Measurements from ENCODE around the gene MFRP.

Gene MFRP

DNA sequence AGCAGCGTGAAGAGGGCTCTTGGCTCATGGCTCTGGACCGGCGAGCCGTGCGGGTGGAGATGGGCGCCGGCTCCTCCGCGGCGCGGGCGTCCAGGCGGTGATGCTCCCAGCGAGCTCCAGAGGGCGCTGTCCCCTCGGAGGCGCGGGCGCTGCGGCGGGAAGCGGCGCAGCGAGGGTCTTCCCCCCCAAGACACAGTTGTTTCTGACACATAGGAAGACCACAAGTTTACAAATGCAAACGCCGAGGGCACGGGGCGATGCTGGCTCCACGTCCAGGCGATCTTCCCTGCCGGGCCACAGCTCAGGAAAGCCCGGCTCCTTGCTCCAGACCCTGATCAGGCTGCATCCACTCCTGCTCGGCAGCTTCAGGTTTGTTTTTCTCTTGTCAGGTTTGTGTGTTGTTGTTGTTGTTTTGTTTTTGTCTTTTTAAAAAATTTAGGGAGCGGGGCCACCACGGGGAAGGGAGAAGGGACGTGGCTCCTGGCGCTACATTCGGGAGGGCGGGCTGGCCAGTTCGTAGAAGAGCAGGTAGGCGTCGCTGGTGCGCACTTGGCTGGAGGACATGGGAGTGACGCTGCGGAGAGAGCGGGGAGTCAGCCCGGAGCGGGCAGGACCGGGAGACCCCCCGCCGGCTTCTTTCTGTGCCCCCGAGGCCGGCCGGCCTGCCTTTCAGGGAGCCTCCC lies 10.0 kb upstream of the MFRP start:
- peak; percentile 91 for DNase-seq (ENCODE audit: low spot score)
- in situ Hi-C loops (cut with MboI; ENCODE audit: low pct_unique_long_range_greater_than_20kb, low sequenced_read_pairs, unreplicated experiment), result loop anchor here (10.0 kb wide), 1 partner anchor 118 kb away; no protein-coding TSS in a partner anchor
- TF ChIP-seq, protein P1, sequence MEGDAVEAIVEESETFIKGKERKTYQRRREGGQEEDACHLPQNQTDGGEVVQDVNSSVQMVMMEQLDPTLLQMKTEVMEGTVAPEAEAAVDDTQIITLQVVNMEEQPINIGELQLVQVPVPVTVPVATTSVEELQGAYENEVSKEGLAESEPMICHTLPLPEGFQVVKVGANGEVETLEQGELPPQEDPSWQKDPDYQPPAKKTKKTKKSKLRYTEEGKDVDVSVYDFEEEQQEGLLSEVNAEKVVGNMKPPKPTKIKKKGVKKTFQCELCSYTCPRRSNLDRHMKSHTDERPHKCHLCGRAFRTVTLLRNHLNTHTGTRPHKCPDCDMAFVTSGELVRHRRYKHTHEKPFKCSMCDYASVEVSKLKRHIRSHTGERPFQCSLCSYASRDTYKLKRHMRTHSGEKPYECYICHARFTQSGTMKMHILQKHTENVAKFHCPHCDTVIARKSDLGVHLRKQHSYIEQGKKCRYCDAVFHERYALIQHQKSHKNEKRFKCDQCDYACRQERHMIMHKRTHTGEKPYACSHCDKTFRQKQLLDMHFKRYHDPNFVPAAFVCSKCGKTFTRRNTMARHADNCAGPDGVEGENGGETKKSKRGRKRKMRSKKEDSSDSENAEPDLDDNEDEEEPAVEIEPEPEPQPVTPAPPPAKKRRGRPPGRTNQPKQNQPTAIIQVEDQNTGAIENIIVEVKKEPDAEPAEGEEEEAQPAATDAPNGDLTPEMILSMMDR (IDR thresholded peaks at IDR 0.05; ENCODE audit: extremely low read depth, insufficient read depth, missing control alignments), result peak; percentile 94

DNA sequence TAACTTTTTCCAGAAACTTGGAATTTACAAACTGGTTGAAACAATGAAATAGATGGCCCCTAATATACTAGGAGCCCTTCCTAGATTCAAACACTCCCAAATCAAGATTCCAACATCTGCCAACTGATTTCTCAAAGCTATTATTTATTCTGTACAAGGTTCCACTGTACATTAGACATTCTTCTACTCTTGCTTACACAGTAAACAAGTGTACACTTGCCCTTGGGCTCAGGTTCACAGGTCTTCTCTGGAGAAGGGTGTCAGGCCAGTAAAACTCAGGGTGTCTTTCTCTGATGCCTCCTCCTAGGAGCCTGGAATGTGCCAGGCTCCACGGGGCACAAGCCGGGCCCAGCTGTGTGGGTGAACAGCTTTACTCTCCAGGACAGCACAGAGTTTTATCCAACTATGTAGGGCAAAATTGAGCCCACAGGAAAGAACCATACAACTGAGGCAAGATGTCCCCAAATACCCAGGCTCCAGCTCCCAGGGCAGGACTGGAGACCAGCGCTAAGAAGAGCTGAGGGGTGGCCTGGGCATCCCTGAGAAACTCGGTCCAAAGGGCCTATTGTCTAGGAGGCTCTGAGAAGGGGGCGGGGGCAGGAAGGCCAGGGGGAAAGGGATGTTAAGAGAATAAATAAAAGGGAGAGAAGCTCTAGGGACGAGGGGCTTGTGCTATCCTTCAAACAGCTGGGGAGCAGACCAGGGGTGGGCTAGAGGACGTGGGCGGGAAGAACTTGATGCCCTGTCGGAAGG lies 8.8 kb upstream of the MFRP start:
- in situ Hi-C loops (cut with MboI; ENCODE audit: low pct_unique_long_range_greater_than_20kb, low sequenced_read_pairs, unreplicated experiment), result loop anchor here (10.0 kb wide), 1 partner anchor 120 kb away; no protein-coding TSS in a partner anchor

DNA sequence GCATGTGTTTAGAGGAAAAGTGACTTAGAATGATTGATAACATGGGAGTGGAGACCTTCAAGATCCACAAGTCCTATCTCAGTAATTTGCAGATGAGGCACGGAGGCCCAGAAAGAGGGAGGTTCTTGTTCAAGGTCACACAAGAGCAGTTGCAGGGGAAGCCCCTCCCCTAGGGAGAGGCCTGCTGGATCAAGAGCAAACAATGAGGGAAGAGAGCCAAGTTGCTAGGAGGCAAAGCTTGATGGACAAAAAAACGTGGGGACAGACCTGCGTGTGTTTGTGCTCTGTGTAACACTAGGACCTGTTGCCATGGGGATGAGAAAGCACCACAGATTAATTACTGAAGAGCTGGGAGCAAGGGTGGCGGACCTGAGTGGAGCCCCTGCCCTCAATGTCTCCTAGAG lies 6.4 kb upstream of the MFRP start:
- in situ Hi-C loops (cut with MboI; ENCODE audit: low pct_unique_long_range_greater_than_20kb, low sequenced_read_pairs, unreplicated experiment), result loop anchor here (10.0 kb wide), 1 partner anchor 122 kb away; no protein-coding TSS in a partner anchor
- no peak for DNase-seq (ENCODE audit: low spot score)
- TF ChIP-seq, protein P1 (IDR thresholded peaks at IDR 0.05; ENCODE audit: extremely low read depth, insufficient read depth, missing control alignments), result no peak

More for the DNA sequence above, 8.8 kb upstream of the MFRP start:
- DNase-seq (ENCODE audit: low spot score), result no peak
- TF ChIP-seq, protein P1 (IDR thresholded peaks at IDR 0.05; ENCODE audit: extremely low read depth, insufficient read depth, missing control alignments), result no peak

DNA sequence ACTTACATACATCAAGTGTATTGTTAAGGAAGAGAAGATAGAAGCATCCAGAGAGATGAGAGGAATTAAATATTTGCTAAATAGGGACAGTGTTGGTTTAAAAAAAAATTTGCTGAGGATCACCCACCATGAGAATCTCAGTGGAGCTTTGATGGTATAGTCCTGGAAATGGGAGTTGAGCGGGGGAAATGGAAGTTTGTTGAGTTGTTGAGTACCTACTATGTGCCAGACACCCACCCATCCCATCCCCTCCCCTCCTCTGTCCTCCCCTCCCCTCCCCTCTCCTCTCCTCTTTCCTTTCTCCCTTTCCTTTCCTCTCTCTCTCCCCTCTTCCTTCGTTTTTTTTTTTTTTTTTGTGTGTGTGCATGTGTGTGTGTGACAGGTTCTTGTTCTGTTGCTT lies 4.7 kb upstream of the MFRP start:
- no peak for DNase-seq (ENCODE audit: low spot score)
- TF ChIP-seq, protein P1 (IDR thresholded peaks at IDR 0.05; ENCODE audit: extremely low read depth, insufficient read depth, missing control alignments), result no peak
- in situ Hi-C loops (cut with MboI; ENCODE audit: low pct_unique_long_range_greater_than_20kb, low sequenced_read_pairs, unreplicated experiment), result loop anchor here (10.0 kb wide), 1 partner anchor 124 kb away; no protein-coding TSS in a partner anchor

DNA sequence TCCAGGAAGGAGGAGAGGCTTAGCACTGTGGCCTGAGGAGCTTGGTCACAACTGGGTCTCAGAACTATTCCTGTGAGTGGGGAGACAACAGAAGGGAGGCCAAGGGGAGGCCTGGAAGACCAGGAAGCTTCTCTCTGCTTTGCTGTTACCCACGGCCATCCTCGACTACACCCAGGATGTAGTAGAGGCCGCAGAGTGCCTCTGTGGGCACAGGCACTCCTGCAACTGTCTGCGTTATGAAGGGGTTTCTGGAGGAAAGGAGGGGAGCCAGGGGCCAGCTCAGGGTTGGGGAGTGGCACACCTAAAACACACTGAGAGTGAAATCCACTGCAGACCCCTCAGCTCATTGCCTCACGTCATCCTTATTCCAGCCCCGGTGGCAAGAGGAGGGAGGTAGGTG lies 3.8 kb upstream of the MFRP start:
- DNase-seq (ENCODE audit: low spot score), result no peak
- in situ Hi-C loops (cut with MboI; ENCODE audit: low pct_unique_long_range_greater_than_20kb, low sequenced_read_pairs, unreplicated experiment), result loop anchor here (10.0 kb wide), 1 partner anchor 124 kb away; no protein-coding TSS in a partner anchor
- TF ChIP-seq, protein P1 (IDR thresholded peaks at IDR 0.05; ENCODE audit: extremely low read depth, insufficient read depth, missing control alignments), result no peak

DNA sequence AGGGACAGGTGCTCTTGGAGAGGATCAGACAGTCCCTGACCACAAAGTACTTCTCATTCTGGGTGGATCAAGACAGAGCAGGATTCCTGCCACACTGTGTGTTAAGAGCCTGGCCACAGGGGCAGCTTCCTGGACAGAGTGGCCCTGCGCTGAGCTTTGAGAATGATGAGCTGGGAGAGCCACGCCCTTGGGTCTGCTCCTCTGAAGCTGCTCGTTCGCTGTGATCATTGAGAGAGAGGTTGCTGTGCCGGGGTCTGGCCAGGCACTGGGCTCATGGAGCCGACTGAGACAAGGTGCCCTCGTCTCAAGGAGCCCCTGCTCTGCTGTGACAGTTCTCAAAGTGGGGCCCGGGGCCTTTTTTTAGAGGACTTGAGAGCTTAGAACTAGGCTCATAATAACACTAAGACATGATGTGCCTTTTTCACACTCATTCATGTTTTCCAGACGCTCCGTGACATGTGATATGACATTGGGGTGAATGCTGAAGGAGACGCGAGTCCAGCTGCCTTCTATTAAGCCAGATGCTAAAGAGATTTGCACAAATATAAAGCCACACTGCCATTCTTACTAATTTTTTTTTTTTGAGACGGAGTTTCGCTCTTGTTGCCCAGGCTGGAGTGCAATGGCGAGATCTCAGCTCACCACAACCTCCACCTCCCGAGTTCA lies 1.6 kb upstream of the MFRP start:
- in situ Hi-C loops (cut with MboI; ENCODE audit: low pct_unique_long_range_greater_than_20kb, low sequenced_read_pairs, unreplicated experiment), result no loop called here
- TF ChIP-seq, protein P1 (IDR thresholded peaks at IDR 0.05; ENCODE audit: extremely low read depth, insufficient read depth, missing control alignments), result no peak
- DNase-seq (ENCODE audit: low spot score), result no peak

All from GM13977 (cell line).